HepG2 (cell line): Measurements from ENCODE around the gene SREBF1. TPM values are rescaled to one million over a fixed set of nuclear protein-coding genes. Genes with fewer than 3 reads are reported as not detected.

Experiments
- ARID2 ChIP-seq: sonication (generic); formaldehyde crosslinking; IDR thresholded peaks from 2 replicates; pipeline ENCODE4 v1.8.1; 2022; ENCODE audit warnings: mild to moderate bottlenecking, missing genetic modification reagents, borderline replicate concordance
- CREB1 ChIP-seq, 2 experiments: fragments of 450-650 bp in 1 of 2; IDR thresholded peaks; 2 replicates each; pipeline ENCODE4 v1.6.1; 2016 to 2017; ENCODE audit warnings: control low read depth in 1 of 2, mild to moderate bottlenecking in 1 of 2, missing compliant biosample characterization in 1 of 2, missing genetic modification characterization in 1 of 2
- FIP1L1 ChIP-seq: fragments of 200-400 bp; formaldehyde crosslinking; IDR thresholded peaks from 2 replicates; pipeline ENCODE4 v1.6.1; 2018; ENCODE audit warnings: low read depth, mild to moderate bottlenecking, low read length, moderate library complexity, borderline replicate concordance; ENCODE audit not compliant: insufficient read depth
- GPBP1L1 ChIP-seq: sonication (generic); formaldehyde crosslinking; IDR thresholded peaks from 2 replicates; pipeline ENCODE4 v1.5.0; 2020; ENCODE audit warnings: mild to moderate bottlenecking, missing genetic modification reagents
- HHEX ChIP-seq: IDR thresholded peaks from 2 replicates; pipeline ENCODE4 v1.6.1; 2016; ENCODE audit warnings: control low read depth
- HNRNPUL1 ChIP-seq: fragments of 200-400 bp; formaldehyde crosslinking; IDR thresholded peaks from 2 replicates; pipeline ENCODE4 v1.6.1; 2017; ENCODE audit warnings: low read depth, mild to moderate bottlenecking, low read length, moderate library complexity
- HOXA9 ChIP-seq: sonication (generic); formaldehyde crosslinking; IDR thresholded peaks from 2 replicates; pipeline ENCODE4 v1.8.1; 2022; ENCODE audit warnings: missing genetic modification reagents, mild to moderate bottlenecking, moderate library complexity, borderline replicate concordance
- IKZF1 ChIP-seq: fragments of 450-650 bp; IDR thresholded peaks from 2 replicates; pipeline ENCODE4 v1.7.1; 2016
- ISX ChIP-seq: sonication (generic); formaldehyde crosslinking; conservative IDR thresholded peaks from 2 replicates; pipeline ENCODE4 v1.5.0; 2020; ENCODE audit warnings: missing genetic modification reagents
- MIXL1 ChIP-seq: IDR thresholded peaks from 2 replicates; pipeline ENCODE4 v1.6.1; 2016
- MTA3 ChIP-seq: sonication (generic); formaldehyde crosslinking; IDR thresholded peaks from 2 replicates; pipeline ENCODE4 v1.4.0; 2020; ENCODE audit warnings: missing genetic modification reagents
- MXD4 ChIP-seq: IDR thresholded peaks from 2 replicates; pipeline ENCODE4 v1.6.1; 2016; ENCODE audit warnings: mild to moderate bottlenecking, missing biosample characterization, missing genetic modification reagents
- NFE2L1 ChIP-seq: sonication (generic); formaldehyde crosslinking; IDR thresholded peaks from 2 replicates; pipeline ENCODE4 v1.4.0; 2020; ENCODE audit warnings: missing genetic modification reagents, mild to moderate bottlenecking, borderline replicate concordance
- NFKB2 ChIP-seq: sonication (generic); formaldehyde crosslinking; IDR thresholded peaks from 2 replicates; pipeline ENCODE4 v1.4.0; 2020; ENCODE audit warnings: missing genetic modification reagents, borderline replicate concordance
- NFYC ChIP-seq: IDR thresholded peaks from 2 replicates; pipeline ENCODE4 v1.6.1; 2016; ENCODE audit warnings: missing genetic modification reagents, missing compliant biosample characterization
- NR1H2 ChIP-seq: sonication (generic); formaldehyde crosslinking; IDR thresholded peaks from 2 replicates; pipeline ENCODE4 v1.8.1; 2022; ENCODE audit warnings: low read depth, missing genetic modification reagents, borderline replicate concordance
- PCBP2 ChIP-seq: fragments of 200-400 bp; formaldehyde crosslinking; optimal IDR thresholded peaks from 2 replicates; pipeline ENCODE3; 2018; ENCODE audit warnings: low read length, low read depth; ENCODE audit not compliant: poor library complexity, severe bottlenecking
- PPARG ChIP-seq: conservative IDR thresholded peaks from 2 replicates; pipeline ENCODE4 v1.6.1; 2016; ENCODE audit warnings: missing biosample characterization, missing genetic modification reagents
- SNAI1 ChIP-seq: sonication (generic); formaldehyde crosslinking; IDR thresholded peaks from 2 replicates; pipeline ENCODE4 v1.5.0; 2020; ENCODE audit warnings: mild to moderate bottlenecking, missing genetic modification reagents, borderline replicate concordance
- SPEN ChIP-seq: sonication (generic); formaldehyde crosslinking; IDR thresholded peaks from 2 replicates; pipeline ENCODE4 v1.5.1; 2020; ENCODE audit warnings: low read depth, mild to moderate bottlenecking, missing genetic modification reagents
- TBX3 ChIP-seq: fragments of 450-650 bp; IDR thresholded peaks from 2 replicates; pipeline ENCODE4 v1.6.1; 2017; ENCODE audit warnings: antibody characterized with exemption, mild to moderate bottlenecking, inconsistent platforms, borderline replicate concordance
- TMF1 ChIP-seq: sonication (generic); formaldehyde crosslinking; IDR thresholded peaks from 2 replicates; pipeline ENCODE4 v1.8.1; 2022; ENCODE audit warnings: low read depth, missing genetic modification reagents
- TRIM22 ChIP-seq: fragments of 450-650 bp; IDR thresholded peaks from 2 replicates; pipeline ENCODE4 v1.6.1; 2017
- YY1 ChIP-seq: IDR thresholded peaks from 2 replicates; pipeline ENCODE4 v1.6.1; 2011; ENCODE audit warnings: low read length, low read depth, moderate library complexity, mild to moderate bottlenecking; ENCODE audit not compliant: insufficient read depth, insufficient replicate concordance
- ZEB1 ChIP-seq: IDR thresholded peaks from 2 replicates; pipeline ENCODE4 v1.6.1; 2012; ENCODE audit warnings: mild to moderate bottlenecking, low read depth, inconsistent platforms; ENCODE audit not compliant: insufficient replicate concordance
- ZFP41 ChIP-seq: sonication (generic); formaldehyde crosslinking; IDR thresholded peaks from 2 replicates; pipeline ENCODE4 v1.4.0; 2020; ENCODE audit warnings: mild to moderate bottlenecking, missing genetic modification reagents, borderline replicate concordance
- ZFP82 ChIP-seq: sonication (generic); formaldehyde crosslinking; IDR thresholded peaks from 2 replicates; pipeline ENCODE4 v1.5.1; 2020; ENCODE audit warnings: mild to moderate bottlenecking, missing genetic modification reagents, borderline replicate concordance
- ZNF121 ChIP-seq: sonication (generic); formaldehyde crosslinking; IDR thresholded peaks from 2 replicates; pipeline ENCODE4 v1.5.0; 2020; ENCODE audit warnings: mild to moderate bottlenecking, missing genetic modification reagents
- ZNF143 ChIP-seq: sonication (generic); formaldehyde crosslinking; IDR thresholded peaks from 2 replicates; pipeline ENCODE4 v1.4.0; 2020; ENCODE audit warnings: missing genetic modification reagents
- ZNF432 ChIP-seq: sonication (generic); formaldehyde crosslinking; IDR thresholded peaks from 2 replicates; pipeline ENCODE4 v1.5.0; 2020; ENCODE audit warnings: missing genetic modification reagents, mild to moderate bottlenecking, borderline replicate concordance
- ZNF530 ChIP-seq: sonication (generic); formaldehyde crosslinking; IDR thresholded peaks from 2 replicates; pipeline ENCODE4 v1.5.0; 2020; ENCODE audit warnings: low read depth, mild to moderate bottlenecking, missing genetic modification reagents
- ZNF768 ChIP-seq: sonication (generic); formaldehyde crosslinking; IDR thresholded peaks from 2 replicates; pipeline ENCODE4 v1.4.0; 2020; ENCODE audit warnings: missing genetic modification reagents
- polyA plus RNA-seq, 8 experiments: library from polyadenylated mRNA; depleted of rRNA in 3 of 8; stranded (reverse) in 7 of 8; unstranded in 1 of 8; fragments of >200 nt; fragmentation: Illumina TruSeq in 4 of 8; extraction: Trizol in 4 of 8; gene quantifications; 2 replicates each; pipeline versions ENCODE4 v1.2.1 to v1.2.3, GENCODE V29; 2011 to 2016; ENCODE audit warnings: low read depth in 4 of 8, missing spikeins in 1 of 8, mixed read lengths in 1 of 8; ENCODE audit not compliant: insufficient read depth in 1 of 8
- total RNA-seq, 5 experiments: library from RNA; depleted of rRNA; stranded (reverse); fragments of >200 nt; fragmentation: Illumina TruSeq; extraction: Trizol; gene quantifications; 2 replicates each; pipeline ENCODE4 v1.2.3, GENCODE V29; 2016; ENCODE audit warnings: low read depth in 1 of 5

Gene SREBF1
- total and polyA plus RNA-seq, 2 of the 13 experiments (the other 11 are each of a cell fraction or from before 2014, with no cell fraction given): 34.3 to 38.0 TPM

- TF ChIP-seq HOXA9 (CRISPR knock-in tag): no peak
- no peak for TF ChIP-seq TMF1
- no peak for TF ChIP-seq GPBP1L1 (CRISPR knock-in tag)
- no peak for TF ChIP-seq ZNF530 (CRISPR knock-in tag)
- TF ChIP-seq TRIM22: no peak
- no peak for TF ChIP-seq SPEN (CRISPR knock-in tag)
- peak; percentile 76 for TF ChIP-seq ZNF143 (CRISPR knock-in tag)
- no peak for TF ChIP-seq NFKB2
- TF ChIP-seq IKZF1: no peak
- no peak for TF ChIP-seq SNAI1 (CRISPR knock-in tag)
- TF ChIP-seq ZFP82: no peak
- TF ChIP-seq NFE2L1 (CRISPR knock-in tag): no peak
- TF ChIP-seq ZFP41 (CRISPR knock-in tag): no peak
- no peak; the same call in 1 of the 2 replicates for TF ChIP-seq MXD4 (CRISPR knock-in tag)
- TF ChIP-seq NR1H2: no peak
- no peak for TF ChIP-seq FIP1L1
- no peak for TF ChIP-seq ZEB1
- TF ChIP-seq ARID2 (CRISPR knock-in tag): no peak
- no peak for TF ChIP-seq ZNF121 (CRISPR knock-in tag)
- TF ChIP-seq PPARG (CRISPR knock-in tag): no peak
- no peak for TF ChIP-seq HNRNPUL1
- peak; percentile 22; the same call in 1 of the 2 replicates for TF ChIP-seq NFYC
- TF ChIP-seq PCBP2: no peak
- no peak for TF ChIP-seq YY1
- TF ChIP-seq ZNF768 (CRISPR knock-in tag): peak; percentile 65
- no peak for TF ChIP-seq MTA3 (CRISPR knock-in tag)
- no peak for TF ChIP-seq ISX (CRISPR knock-in tag)
- no peak for TF ChIP-seq HHEX (CRISPR knock-in tag)
- no peak for TF ChIP-seq TBX3
- TF ChIP-seq MIXL1 (CRISPR knock-in tag): no peak
- no peak for TF ChIP-seq ZNF432 (CRISPR knock-in tag)
- no peak for TF ChIP-seq CREB1 (IDR thresholded peaks at IDR 0.05)
- no peak for TF ChIP-seq CREB1 (CRISPR knock-in tag; IDR thresholded peaks at IDR 0.05)
These were observed 12.5 kb upstream of the SREBF1 start (continued) for GRCh38 chr17:17849147-17849820.
